ENCODE results near the gene PELI2. TPM values are rescaled to one million over a fixed set of nuclear protein-coding genes. Genes with fewer than 3 reads are reported as not detected.

Gene PELI2
- total RNA-seq, 1 experiment from 2014 or later: 0.19 TPM

- Mint-ChIP-seq H3K9me3 (ENCODE audit: unreplicated experiment) (no peaks in the 10 kb centered on the region), H3K4me1 (ENCODE audit: insufficient read depth, unreplicated experiment) (no peaks in the 10 kb centered on the region), H3K36me3 (ENCODE audit: insufficient read depth, unreplicated experiment) (no peaks in the 10 kb centered on the region), H3K27me3 (ENCODE audit: insufficient read depth, unreplicated experiment) (peaks cover 27% of the 10 kb centered on the region), H3K4me3 (ENCODE audit: unreplicated experiment) (no peak overlapping the region), H3K27ac (ENCODE audit: low read depth, unreplicated experiment) (no peak overlapping the region)
- intact Hi-C loops (cut with micrococcal nuclease): no loop called here
- BruUV-seq (replicated peaks): no TSS peak
- CTCF ChIA-PET: interaction anchor here (0.6 kb wide), 1 partner anchor 302 kb away, joined by 3 read pairs; no protein-coding TSS in a partner anchor
- POLR2A ChIA-PET: interaction anchor here (0.6 kb wide), 1 partner anchor 320 kb away, joined by 3 read pairs; no protein-coding TSS in a partner anchor
- TF ChIP-seq, protein P1, sequence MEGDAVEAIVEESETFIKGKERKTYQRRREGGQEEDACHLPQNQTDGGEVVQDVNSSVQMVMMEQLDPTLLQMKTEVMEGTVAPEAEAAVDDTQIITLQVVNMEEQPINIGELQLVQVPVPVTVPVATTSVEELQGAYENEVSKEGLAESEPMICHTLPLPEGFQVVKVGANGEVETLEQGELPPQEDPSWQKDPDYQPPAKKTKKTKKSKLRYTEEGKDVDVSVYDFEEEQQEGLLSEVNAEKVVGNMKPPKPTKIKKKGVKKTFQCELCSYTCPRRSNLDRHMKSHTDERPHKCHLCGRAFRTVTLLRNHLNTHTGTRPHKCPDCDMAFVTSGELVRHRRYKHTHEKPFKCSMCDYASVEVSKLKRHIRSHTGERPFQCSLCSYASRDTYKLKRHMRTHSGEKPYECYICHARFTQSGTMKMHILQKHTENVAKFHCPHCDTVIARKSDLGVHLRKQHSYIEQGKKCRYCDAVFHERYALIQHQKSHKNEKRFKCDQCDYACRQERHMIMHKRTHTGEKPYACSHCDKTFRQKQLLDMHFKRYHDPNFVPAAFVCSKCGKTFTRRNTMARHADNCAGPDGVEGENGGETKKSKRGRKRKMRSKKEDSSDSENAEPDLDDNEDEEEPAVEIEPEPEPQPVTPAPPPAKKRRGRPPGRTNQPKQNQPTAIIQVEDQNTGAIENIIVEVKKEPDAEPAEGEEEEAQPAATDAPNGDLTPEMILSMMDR (IDR thresholded peaks at IDR 0.05; ENCODE audit: unreplicated experiment): no peak
- no peak for DNase-seq (ENCODE audit: unreplicated experiment)
Observed at GRCh38 chr14:56207626-56208292, 89.5 kb downstream of the PELI2 start.

GRCh38 chr14:56208520-56208919 is 90.3 kb downstream of the PELI2 start:
- Mint-ChIP-seq H3K27me3 (ENCODE audit: insufficient read depth, unreplicated experiment) (peaks cover 27% of the 10 kb centered on the region), H3K9me3 (ENCODE audit: unreplicated experiment) (no peaks in the 10 kb centered on the region), H3K36me3 (ENCODE audit: insufficient read depth, unreplicated experiment) (no peaks in the 10 kb centered on the region), H3K4me1 (ENCODE audit: insufficient read depth, unreplicated experiment) (no peaks in the 10 kb centered on the region), H3K27ac (ENCODE audit: low read depth, unreplicated experiment) (no peak overlapping the region), H3K4me3 (ENCODE audit: unreplicated experiment) (no peak overlapping the region)
- intact Hi-C loops (cut with micrococcal nuclease): no loop called here
- ChIA-PET POLR2A (no interaction called here), CTCF (no interaction called here)
- no peak for DNase-seq (ENCODE audit: unreplicated experiment)
- no TSS peak for BruUV-seq (replicated peaks)
- TF ChIP-seq, protein P1 (IDR thresholded peaks at IDR 0.05; ENCODE audit: unreplicated experiment): no peak

DNA sequence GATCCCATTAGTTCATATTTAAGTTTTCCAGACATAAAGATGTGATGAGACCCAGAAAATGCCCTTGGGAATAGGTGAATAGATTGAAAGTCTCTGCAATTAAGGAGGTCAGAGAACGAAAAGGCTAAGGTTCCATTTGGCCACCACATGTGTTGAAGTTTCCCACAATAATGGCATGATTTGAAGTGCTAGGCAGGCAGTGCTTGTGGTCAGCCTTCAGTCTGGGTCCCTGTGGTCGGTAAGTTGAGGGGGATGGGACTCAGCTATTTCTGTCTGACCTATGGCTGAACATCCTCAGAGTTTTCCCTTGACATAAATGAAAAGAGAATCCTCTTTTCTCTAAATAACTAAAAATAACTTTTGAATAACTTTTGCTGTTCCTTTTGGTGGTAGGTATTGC is 92.4 kb downstream of the PELI2 start:
- no peak overlapping the region for H3K27ac Mint-ChIP-seq (ENCODE audit: low read depth, unreplicated experiment)
- BruUV-seq (replicated peaks): no TSS peak
- H3K9me3 Mint-ChIP-seq (ENCODE audit: unreplicated experiment): no peaks in the 10 kb centered on the region
- intact Hi-C loops (cut with micrococcal nuclease): no loop called here
- ChIA-PET CTCF (interaction anchor here (0.5 kb wide), 1 partner anchor 478 kb away, joined by 3 read pairs; no protein-coding TSS in a partner anchor), POLR2A (interaction anchor here (0.6 kb wide), 1 partner anchor 505 kb away, joined by 3 read pairs; no protein-coding TSS in a partner anchor)
- H3K36me3 Mint-ChIP-seq (ENCODE audit: insufficient read depth, unreplicated experiment): no peaks in the 10 kb centered on the region
- H3K4me3 Mint-ChIP-seq (ENCODE audit: unreplicated experiment): no peak overlapping the region
- H3K4me1 Mint-ChIP-seq (ENCODE audit: insufficient read depth, unreplicated experiment): no peaks in the 10 kb centered on the region
- TF ChIP-seq, protein P1 (IDR thresholded peaks at IDR 0.05; ENCODE audit: unreplicated experiment): no peak
- peaks cover 27% of the 10 kb centered on the region for H3K27me3 Mint-ChIP-seq (ENCODE audit: insufficient read depth, unreplicated experiment)
- no peak for DNase-seq (ENCODE audit: unreplicated experiment)

GRCh38 chr14:56211084-56211483 is 92.9 kb downstream of the PELI2 start:
- POLR2A ChIA-PET: no interaction called here
- Mint-ChIP-seq H3K27me3 (ENCODE audit: insufficient read depth, unreplicated experiment) (peaks cover 27% of the 10 kb centered on the region), H3K36me3 (ENCODE audit: insufficient read depth, unreplicated experiment) (no peaks in the 10 kb centered on the region), H3K9me3 (ENCODE audit: unreplicated experiment) (no peaks in the 10 kb centered on the region), H3K4me3 (ENCODE audit: unreplicated experiment) (no peak overlapping the region), H3K4me1 (ENCODE audit: insufficient read depth, unreplicated experiment) (no peaks in the 10 kb centered on the region), H3K27ac (ENCODE audit: low read depth, unreplicated experiment) (no peak overlapping the region)
- intact Hi-C loops (cut with micrococcal nuclease): no loop called here
- no TSS peak for BruUV-seq (replicated peaks)
- TF ChIP-seq, protein P1 (IDR thresholded peaks at IDR 0.05; ENCODE audit: unreplicated experiment): no peak
- CTCF ChIA-PET: interaction anchor here (0.5 kb wide), 1 partner anchor 478 kb away, joined by 3 read pairs; no protein-coding TSS in a partner anchor
- no peak for DNase-seq (ENCODE audit: unreplicated experiment)
